GM18867 (cell line): ENCODE results near the gene MRPS23.

ENCODE experiments used
- ATAC-seq: cut with Tn5 transposase; IDR thresholded peaks from one replicate; pipeline ENCODE4 v1.9.1; 2021; ENCODE audit warnings: mild to moderate bottlenecking, moderate library complexity; ENCODE audit not compliant: unreplicated experiment

MRPS23 gene

GRCh38 chr17:57803021-57803420 is 46.8 kb downstream of the MRPS23 start:
- ATAC-seq = no peak

GRCh38 chr17:57801044-57801711 is 48.7 kb downstream of the MRPS23 start:
- no peak for ATAC-seq

DNA sequence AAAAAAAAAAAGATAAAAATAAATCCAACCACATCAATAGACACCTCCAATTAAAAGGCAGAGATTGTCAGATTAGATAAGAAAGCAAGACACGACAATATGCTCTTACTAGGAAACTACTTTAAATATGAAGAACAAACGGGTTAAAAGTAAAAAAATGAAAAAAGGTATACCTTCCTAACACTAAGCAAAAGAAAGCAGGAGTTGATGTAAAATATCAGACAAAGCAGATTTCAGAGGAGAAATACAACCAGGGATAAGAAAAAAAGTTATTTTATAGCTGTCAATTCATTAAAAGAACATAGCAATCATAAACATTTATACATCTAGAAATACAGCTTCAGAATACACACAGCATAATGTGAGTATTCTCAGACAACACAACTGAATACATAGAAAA is 55.0 kb downstream of the MRPS23 start:
- no peak for ATAC-seq

- ATAC-seq = no peak
These were observed 61.1 kb downstream of the MRPS23 start for GRCh38 chr17:57788725-57789124.

DNA sequence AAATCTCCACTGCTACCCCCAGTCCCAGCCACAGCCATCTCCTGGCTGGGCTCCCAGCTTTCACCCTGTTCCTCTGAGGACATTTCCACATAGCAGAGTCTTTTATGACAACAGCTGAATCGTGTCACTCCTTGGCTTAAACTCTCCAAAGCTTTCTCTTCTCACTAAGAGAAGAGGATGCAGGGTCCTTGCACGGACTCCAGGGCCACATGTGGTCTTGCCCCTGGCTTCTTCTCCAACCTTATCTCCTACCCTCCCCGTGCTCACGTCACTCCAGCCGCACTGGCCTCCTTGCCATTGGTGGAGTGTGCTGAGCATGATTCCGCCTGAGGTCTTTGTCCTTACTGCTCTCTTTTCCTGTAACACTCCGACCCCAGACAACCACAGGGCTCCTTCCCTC is 64.8 kb downstream of the MRPS23 start:
- ATAC-seq = no peak
